22Rv1 (cell line): Measurements from ENCODE around the gene CREB5.

Experiments
- ZFX ChIP-seq: fragments of 450-650 bp; IDR thresholded peaks from 2 replicates; pipeline ENCODE4 v1.6.1; 2017; ENCODE audit warnings: antibody characterized with exemption, borderline replicate concordance
- TF ChIP-seq, protein P1 (sequence below): fragments of 450-650 bp; IDR thresholded peaks from 2 replicates; pipeline ENCODE4 v1.5.1; 2017; ENCODE audit warnings: mild to moderate bottlenecking

DNA sequence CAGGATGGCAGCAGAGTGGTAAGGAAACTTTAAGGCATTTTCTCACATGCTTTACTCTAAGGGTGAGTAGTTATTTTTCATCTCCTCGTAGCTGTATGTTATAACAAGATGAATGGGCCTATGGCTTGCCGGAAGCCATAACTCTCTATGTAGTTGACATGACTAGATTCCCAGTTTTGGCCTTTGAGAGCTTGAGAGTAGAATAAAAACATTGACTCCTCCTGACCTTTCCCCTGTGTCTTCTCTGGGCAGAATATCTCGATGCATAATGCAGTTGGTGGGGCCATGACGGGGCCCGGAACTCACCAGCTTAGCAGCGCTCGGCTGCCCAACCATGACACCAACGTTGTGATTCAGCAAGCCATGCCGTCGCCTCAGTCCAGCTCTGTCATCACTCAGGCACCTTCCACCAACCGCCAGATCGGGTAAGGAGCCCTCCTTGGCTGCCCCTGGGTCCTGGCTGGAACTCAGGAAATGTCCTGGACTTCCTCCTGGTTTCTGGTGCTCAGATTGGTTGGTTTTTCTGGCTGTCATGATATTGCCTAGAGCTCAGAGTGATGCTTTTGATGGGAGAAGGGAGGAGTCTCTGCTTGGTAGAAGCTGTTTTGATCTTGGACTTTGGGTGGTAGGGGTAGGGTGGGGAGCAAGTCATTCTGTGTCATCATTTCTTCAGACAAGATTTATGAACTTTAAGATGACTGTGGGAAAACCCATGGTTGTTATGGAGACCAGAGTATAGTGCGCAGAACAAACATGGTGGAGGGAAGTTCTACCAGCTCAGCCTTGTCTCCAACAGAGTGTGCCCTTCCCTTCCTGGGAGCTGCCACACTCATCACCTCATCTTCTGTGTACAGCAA, 158.0 kb downstream of the CREB5 start:
- TF ChIP-seq, protein P1, sequence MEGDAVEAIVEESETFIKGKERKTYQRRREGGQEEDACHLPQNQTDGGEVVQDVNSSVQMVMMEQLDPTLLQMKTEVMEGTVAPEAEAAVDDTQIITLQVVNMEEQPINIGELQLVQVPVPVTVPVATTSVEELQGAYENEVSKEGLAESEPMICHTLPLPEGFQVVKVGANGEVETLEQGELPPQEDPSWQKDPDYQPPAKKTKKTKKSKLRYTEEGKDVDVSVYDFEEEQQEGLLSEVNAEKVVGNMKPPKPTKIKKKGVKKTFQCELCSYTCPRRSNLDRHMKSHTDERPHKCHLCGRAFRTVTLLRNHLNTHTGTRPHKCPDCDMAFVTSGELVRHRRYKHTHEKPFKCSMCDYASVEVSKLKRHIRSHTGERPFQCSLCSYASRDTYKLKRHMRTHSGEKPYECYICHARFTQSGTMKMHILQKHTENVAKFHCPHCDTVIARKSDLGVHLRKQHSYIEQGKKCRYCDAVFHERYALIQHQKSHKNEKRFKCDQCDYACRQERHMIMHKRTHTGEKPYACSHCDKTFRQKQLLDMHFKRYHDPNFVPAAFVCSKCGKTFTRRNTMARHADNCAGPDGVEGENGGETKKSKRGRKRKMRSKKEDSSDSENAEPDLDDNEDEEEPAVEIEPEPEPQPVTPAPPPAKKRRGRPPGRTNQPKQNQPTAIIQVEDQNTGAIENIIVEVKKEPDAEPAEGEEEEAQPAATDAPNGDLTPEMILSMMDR: no peak
- TF ChIP-seq ZFX: no peak
